K562 (cell line): ENCODE data around the gene DLGAP1. TPM values are rescaled to one million over a fixed set of nuclear protein-coding genes. Genes with fewer than 3 reads are reported as not detected.

ENCODE experiments used
- ARID1B ChIP-seq: fragments of 450-650 bp; IDR thresholded peaks from 2 replicates; pipeline ENCODE4 v1.6.1; 2016; ENCODE audit warnings: antibody characterized with exemption, mild to moderate bottlenecking, inconsistent platforms
- BRD4 ChIP-seq: fragments of 200-600 bp; sonication (generic); IDR thresholded peaks from 2 replicates; pipeline ENCODE4 v1.6.1; 2017; ENCODE audit warnings: inconsistent platforms
- C11orf30 ChIP-seq: fragments of 450-650 bp; IDR thresholded peaks from 2 replicates; pipeline ENCODE4 v1.6.1; 2016; ENCODE audit warnings: low read depth, mild to moderate bottlenecking
- CEBPB ChIP-seq: fragments of 450-650 bp; IDR thresholded peaks from 2 replicates; pipeline ENCODE4 v1.6.1; 2016; ENCODE audit warnings: missing genetic modification characterization, missing compliant biosample characterization
- ETV5 ChIP-seq: sonication (generic); formaldehyde crosslinking; IDR thresholded peaks from 2 replicates; pipeline ENCODE4 v1.4.0; 2020; ENCODE audit warnings: low read depth, mild to moderate bottlenecking, missing genetic modification reagents
- HDGF ChIP-seq: fragments of 450-650 bp; IDR thresholded peaks from 2 replicates; pipeline ENCODE4 v1.6.1; 2016
- PHB ChIP-seq: fragments of 250-450 bp; sonication (Bioruptor Pico); IDR thresholded peaks from 2 replicates; pipeline ENCODE4 v1.5.0; 2021
- PTTG1 ChIP-seq: fragments of 450-650 bp; IDR thresholded peaks from 2 replicates; pipeline ENCODE4 v1.6.1; 2016; ENCODE audit warnings: low read depth, mild to moderate bottlenecking, missing genetic modification characterization, missing compliant biosample characterization
- RBBP5 ChIP-seq: fragments of 200-600 bp; sonication (generic); IDR thresholded peaks from 2 replicates; pipeline ENCODE4 v1.6.1; 2012; ENCODE audit warnings: borderline replicate concordance, mild to moderate bottlenecking, low read length, control low read depth, inconsistent platforms; ENCODE audit not compliant: insufficient read depth, poor library complexity, severe bottlenecking
- SMAD3 ChIP-seq: fragments of 450-650 bp; formaldehyde crosslinking; conservative IDR thresholded peaks from 2 replicates; pipeline ENCODE4 v1.4.0; 2020; ENCODE audit warnings: mild to moderate bottlenecking
- SPI1 ChIP-seq: IDR thresholded peaks from 2 replicates; pipeline ENCODE4 v1.6.1; 2011; ENCODE audit warnings: low read depth, low read length, control low read depth, borderline replicate concordance
- YY1 ChIP-seq, 3 experiments: IDR thresholded peaks; 2 replicates each; pipeline ENCODE4 v1.6.1; 2011; ENCODE audit warnings: low read length in 2 of 3, mild to moderate bottlenecking in 2 of 3, moderate library complexity in 2 of 3, borderline replicate concordance in 1 of 3, control low read depth in 1 of 3, low read depth in 1 of 3; ENCODE audit not compliant: insufficient read depth in 3 of 3, insufficient replicate concordance in 2 of 3, control insufficient read depth in 1 of 3, insufficient read length in 1 of 3; ENCODE audit errors: extremely low read depth in 1 of 3
- ZBTB7A ChIP-seq: IDR thresholded peaks from 2 replicates; pipeline ENCODE4 v1.6.1; 2011; ENCODE audit warnings: low read depth, mild to moderate bottlenecking, low read length, moderate library complexity, borderline replicate concordance; ENCODE audit not compliant: control insufficient read depth
- ZNF57 ChIP-seq: fragments of 450-650 bp; formaldehyde crosslinking; IDR thresholded peaks from 2 replicates; pipeline ENCODE4 v1.4.0; 2020; ENCODE audit warnings: mild to moderate bottlenecking, moderate library complexity
- polyA plus RNA-seq, 8 experiments: library from polyadenylated mRNA; depleted of rRNA in 4 of 8; stranded (reverse) in 5 of 8; unstranded in 3 of 8; fragments of >200 nt; fragmentation: Nextera tagmentation in 2 of 8; fragmentation: Illumina TruSeq in 1 of 8; extraction: Ambion mirVana in 2 of 8; extraction: Trizol in 1 of 8; gene quantifications; 2 replicates each; pipeline versions ENCODE4 v1.2.1 to v1.2.3, GENCODE V29; 2011 to 2014; ENCODE audit warnings: inconsistent platforms in 1 of 8, missing spikeins in 1 of 8
- total RNA-seq, 7 experiments: library from RNA; depleted of rRNA in 6 of 7; stranded (reverse); fragments of >200 nt in 6 of 7; fragmentation: Illumina TruSeq in 2 of 7; extraction: Trizol in 2 of 7; gene quantifications; 2 replicates each; pipeline versions ENCODE4 v1.2.1 to v1.2.3, GENCODE V29; 2011 to 2021; ENCODE audit warnings: low replicate concordance in 1 of 7
- TF ChIP-seq, protein P1 (sequence below): fragments of 250-450 bp; sonication (Bioruptor Pico); IDR thresholded peaks from 2 replicates; pipeline ENCODE4 v1.8.0; 2022; ENCODE audit warnings: moderate library complexity, mild to moderate bottlenecking, inconsistent platforms
- TF ChIP-seq, protein P2 (sequence below): sonication (generic); formaldehyde crosslinking; IDR thresholded peaks from 2 replicates; pipeline ENCODE4 v1.8.0; 2022; ENCODE audit warnings: mild to moderate bottlenecking, missing genetic modification reagents
- TF ChIP-seq, protein P3 (sequence below): fragments of 250-450 bp; sonication (Bioruptor Pico); IDR thresholded peaks from 2 replicates; pipeline ENCODE4 v1.9.0; 2021; ENCODE audit warnings: mild to moderate bottlenecking, inconsistent platforms
- TF ChIP-seq, protein P4 (sequence below), 2 experiments: IDR thresholded peaks; 2 replicates each; pipeline ENCODE4 v1.6.1; 2011; ENCODE audit warnings: borderline replicate concordance in 1 of 2, control low read depth in 1 of 2, low read depth in 1 of 2, low read length in 1 of 2, mild to moderate bottlenecking in 1 of 2, mixed read lengths in 1 of 2, moderate library complexity in 1 of 2; ENCODE audit not compliant: insufficient read depth in 1 of 2, insufficient read length in 1 of 2, poor library complexity in 1 of 2, severe bottlenecking in 1 of 2; ENCODE audit errors: extremely low read depth in 1 of 2
- TF ChIP-seq, protein P5 (sequence below), 2 experiments: fragments of 250-450 bp in 1 of 2; fragments of 450-650 bp in 1 of 2; sonication (Bioruptor Pico) in 1 of 2; IDR thresholded peaks; 2 replicates each; pipeline versions ENCODE4 v1.6.1 to v1.8.0; 2016 to 2021; ENCODE audit warnings: mild to moderate bottlenecking in 2 of 2, moderate library complexity in 2 of 2, missing compliant biosample characterization in 1 of 2, missing genetic modification characterization in 1 of 2

The DLGAP1 gene
- total and polyA plus RNA-seq, 9 of the 15 experiments (the other 6 are each of a cell fraction or from before 2014, with no cell fraction given) = 0.04 to 0.22 (median 0.08) TPM

DNA sequence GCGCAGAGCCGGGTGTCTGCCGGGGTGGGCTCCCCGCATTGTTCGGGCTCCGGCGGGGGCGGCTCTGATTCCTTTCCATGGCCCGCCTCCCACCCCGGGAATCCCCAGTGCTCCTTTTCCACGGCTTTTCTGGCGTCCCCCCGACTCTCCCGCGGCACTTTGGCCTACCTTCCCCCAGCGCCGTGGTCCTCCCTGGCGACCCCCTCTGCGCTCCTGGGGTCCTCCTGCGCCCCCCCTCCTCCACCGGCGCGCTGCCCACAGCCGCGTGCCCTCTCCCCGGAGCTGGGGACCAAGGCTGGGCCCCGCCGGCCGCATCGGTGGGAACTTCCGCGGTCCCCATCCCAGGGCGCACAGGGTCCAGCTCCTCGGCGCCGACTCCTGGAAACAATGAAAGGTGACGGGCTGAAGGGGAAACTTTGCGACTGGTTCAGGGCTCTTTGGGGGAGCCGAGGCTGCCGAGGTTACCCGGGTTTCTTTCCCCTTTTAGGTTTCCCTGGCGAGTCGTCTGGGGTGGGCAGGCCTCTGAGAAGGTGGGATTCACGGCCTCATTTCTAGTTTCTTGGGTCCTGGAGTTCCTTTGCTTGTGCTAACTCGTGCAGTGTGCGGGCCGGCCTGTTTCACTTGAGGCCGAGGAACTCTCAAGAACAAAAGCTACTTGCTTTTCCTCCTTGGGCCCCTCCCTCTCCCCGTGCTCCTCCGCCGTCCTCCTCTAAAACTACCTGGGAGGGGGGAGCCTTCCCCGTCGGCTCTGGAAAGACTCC is 1002.9 kb downstream of the DLGAP1 start (continued):
- TF ChIP-seq, protein P1, sequence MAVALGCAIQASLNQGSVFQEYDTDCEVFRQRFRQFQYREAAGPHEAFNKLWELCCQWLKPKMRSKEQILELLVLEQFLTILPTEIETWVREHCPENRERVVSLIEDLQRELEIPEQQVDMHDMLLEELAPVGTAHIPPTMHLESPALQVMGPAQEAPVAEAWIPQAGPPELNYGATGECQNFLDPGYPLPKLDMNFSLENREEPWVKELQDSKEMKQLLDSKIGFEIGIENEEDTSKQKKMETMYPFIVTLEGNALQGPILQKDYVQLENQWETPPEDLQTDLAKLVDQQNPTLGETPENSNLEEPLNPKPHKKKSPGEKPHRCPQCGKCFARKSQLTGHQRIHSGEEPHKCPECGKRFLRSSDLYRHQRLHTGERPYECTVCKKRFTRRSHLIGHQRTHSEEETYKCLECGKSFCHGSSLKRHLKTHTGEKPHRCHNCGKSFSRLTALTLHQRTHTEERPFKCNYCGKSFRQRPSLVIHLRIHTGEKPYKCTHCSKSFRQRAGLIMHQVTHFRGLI (CRISPR knock-in tag) = no peak
- TF ChIP-seq BRD4 (no peak), C11orf30 (no peak), ETV5 (CRISPR knock-in tag) (peak; percentile 65; the same call in 1 of the 2 replicates), RBBP5 (peak; percentile 75), SMAD3 (no peak), YY1 (IDR thresholded peaks at IDR 0.05; ENCODE audit: borderline replicate concordance in 1 of 3, control insufficient read depth in 1 of 3, extremely low read depth in 1 of 3, insufficient read depth in 3 of 3, insufficient read length in 1 of 3, insufficient replicate concordance in 2 of 3, low read depth in 1 of 3, low read length in 2 of 3) (no peak), CEBPB (tag) (no peak), ZNF57 (no peak), HDGF (no peak), ZBTB7A (peak; percentile 29; the same call in 1 of the 2 replicates), ARID1B (no peak), SPI1 (peak; percentile 2; the same call in 1 of the 2 replicates), PHB (CRISPR knock-in tag) (peak; percentile 79; the same call in 1 of the 2 replicates), PTTG1 (no peak)
- TF ChIP-seq, protein P2, sequence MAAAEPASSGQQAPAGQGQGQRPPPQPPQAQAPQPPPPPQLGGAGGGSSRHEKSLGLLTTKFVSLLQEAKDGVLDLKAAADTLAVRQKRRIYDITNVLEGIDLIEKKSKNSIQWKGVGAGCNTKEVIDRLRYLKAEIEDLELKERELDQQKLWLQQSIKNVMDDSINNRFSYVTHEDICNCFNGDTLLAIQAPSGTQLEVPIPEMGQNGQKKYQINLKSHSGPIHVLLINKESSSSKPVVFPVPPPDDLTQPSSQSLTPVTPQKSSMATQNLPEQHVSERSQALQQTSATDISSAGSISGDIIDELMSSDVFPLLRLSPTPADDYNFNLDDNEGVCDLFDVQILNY (CRISPR knock-in tag) = peak; percentile 13; the same call in 1 of the 2 replicates
- TF ChIP-seq, protein P3, sequence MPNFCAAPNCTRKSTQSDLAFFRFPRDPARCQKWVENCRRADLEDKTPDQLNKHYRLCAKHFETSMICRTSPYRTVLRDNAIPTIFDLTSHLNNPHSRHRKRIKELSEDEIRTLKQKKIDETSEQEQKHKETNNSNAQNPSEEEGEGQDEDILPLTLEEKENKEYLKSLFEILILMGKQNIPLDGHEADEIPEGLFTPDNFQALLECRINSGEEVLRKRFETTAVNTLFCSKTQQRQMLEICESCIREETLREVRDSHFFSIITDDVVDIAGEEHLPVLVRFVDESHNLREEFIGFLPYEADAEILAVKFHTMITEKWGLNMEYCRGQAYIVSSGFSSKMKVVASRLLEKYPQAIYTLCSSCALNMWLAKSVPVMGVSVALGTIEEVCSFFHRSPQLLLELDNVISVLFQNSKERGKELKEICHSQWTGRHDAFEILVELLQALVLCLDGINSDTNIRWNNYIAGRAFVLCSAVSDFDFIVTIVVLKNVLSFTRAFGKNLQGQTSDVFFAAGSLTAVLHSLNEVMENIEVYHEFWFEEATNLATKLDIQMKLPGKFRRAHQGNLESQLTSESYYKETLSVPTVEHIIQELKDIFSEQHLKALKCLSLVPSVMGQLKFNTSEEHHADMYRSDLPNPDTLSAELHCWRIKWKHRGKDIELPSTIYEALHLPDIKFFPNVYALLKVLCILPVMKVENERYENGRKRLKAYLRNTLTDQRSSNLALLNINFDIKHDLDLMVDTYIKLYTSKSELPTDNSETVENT (CRISPR knock-in tag) = peak; percentile 52; the same call in 1 of the 2 replicates
- TF ChIP-seq, protein P4, sequence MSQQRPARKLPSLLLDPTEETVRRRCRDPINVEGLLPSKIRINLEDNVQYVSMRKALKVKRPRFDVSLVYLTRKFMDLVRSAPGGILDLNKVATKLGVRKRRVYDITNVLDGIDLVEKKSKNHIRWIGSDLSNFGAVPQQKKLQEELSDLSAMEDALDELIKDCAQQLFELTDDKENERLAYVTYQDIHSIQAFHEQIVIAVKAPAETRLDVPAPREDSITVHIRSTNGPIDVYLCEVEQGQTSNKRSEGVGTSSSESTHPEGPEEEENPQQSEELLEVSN (IDR thresholded peaks at IDR 0.05; ENCODE audit: borderline replicate concordance in 1 of 2, extremely low read depth in 1 of 2, insufficient read depth in 1 of 2, insufficient read length in 1 of 2, low read depth in 1 of 2, low read length in 1 of 2, poor library complexity in 1 of 2, severe bottlenecking in 1 of 2) = peak in 1 of 2 experiments; percentile 9
- TF ChIP-seq, protein P5, sequence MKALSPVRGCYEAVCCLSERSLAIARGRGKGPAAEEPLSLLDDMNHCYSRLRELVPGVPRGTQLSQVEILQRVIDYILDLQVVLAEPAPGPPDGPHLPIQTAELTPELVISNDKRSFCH (CRISPR knock-in tag; IDR thresholded peaks at IDR 0.05) = no peak
- TF ChIP-seq, protein P5 (tag; IDR thresholded peaks at IDR 0.05) = no peak
